HepG2 (cell line): ENCODE measurements around the gene HAUS5. TPM values are rescaled to one million over a fixed set of nuclear protein-coding genes. Genes with fewer than 3 reads are reported as not detected.

Experiments
- ARID4A ChIP-seq: sonication (generic); formaldehyde crosslinking; IDR thresholded peaks from 2 replicates; pipeline ENCODE4 v1.5.0; 2020; ENCODE audit warnings: mild to moderate bottlenecking, missing genetic modification reagents, borderline replicate concordance
- CAMTA2 ChIP-seq: sonication (generic); formaldehyde crosslinking; IDR thresholded peaks from 2 replicates; pipeline ENCODE4 v1.4.0; 2020; ENCODE audit warnings: mild to moderate bottlenecking, missing genetic modification reagents, borderline replicate concordance
- E2F1 ChIP-seq: sonication (generic); formaldehyde crosslinking; IDR thresholded peaks from 2 replicates; pipeline ENCODE4 v1.5.0; 2020; ENCODE audit warnings: missing genetic modification reagents
- FOXO1 ChIP-seq: sonication (generic); formaldehyde crosslinking; IDR thresholded peaks from 2 replicates; pipeline ENCODE4 v1.4.0; 2020; ENCODE audit warnings: missing genetic modification reagents
- IRF2 ChIP-seq: IDR thresholded peaks from 2 replicates; pipeline ENCODE4 v1.6.1; 2018; ENCODE audit warnings: missing genetic modification reagents, missing compliant biosample characterization
- MXI1 ChIP-seq: IDR thresholded peaks from 3 replicates; pipeline ENCODE4 v1.6.1; 2012; ENCODE audit warnings: low read depth, low read length, inconsistent platforms, borderline replicate concordance
- PATZ1 ChIP-seq: sonication (generic); formaldehyde crosslinking; IDR thresholded peaks from 2 replicates; pipeline ENCODE4 v1.4.0; 2020; ENCODE audit warnings: missing genetic modification reagents
- RNF2 ChIP-seq: fragments of 450-650 bp; conservative IDR thresholded peaks from 2 replicates; pipeline ENCODE4 v1.6.1; 2016; ENCODE audit warnings: low read depth
- SCMH1 ChIP-seq: sonication (generic); formaldehyde crosslinking; IDR thresholded peaks from 2 replicates; pipeline ENCODE4 v1.9.0; 2021; ENCODE audit warnings: missing genetic modification reagents, mild to moderate bottlenecking, borderline replicate concordance
- SMARCC2 ChIP-seq: fragments of 450-650 bp; IDR thresholded peaks from 2 replicates; pipeline ENCODE4 v1.6.1; 2017; ENCODE audit warnings: antibody characterized with exemption, mild to moderate bottlenecking
- ZBTB10 ChIP-seq: sonication (generic); formaldehyde crosslinking; IDR thresholded peaks from 2 replicates; pipeline ENCODE4 v1.4.0; 2020; ENCODE audit warnings: missing genetic modification reagents, borderline replicate concordance
- ZNF20 ChIP-seq: sonication (generic); formaldehyde crosslinking; IDR thresholded peaks from 2 replicates; pipeline ENCODE4 v1.4.0; 2020; ENCODE audit warnings: mild to moderate bottlenecking, moderate library complexity, missing genetic modification reagents
- ZNF264 ChIP-seq: sonication (generic); formaldehyde crosslinking; IDR thresholded peaks from 2 replicates; pipeline ENCODE4 v1.4.0; 2020; ENCODE audit warnings: missing genetic modification reagents
- ZNF34 ChIP-seq: sonication (generic); formaldehyde crosslinking; IDR thresholded peaks from 2 replicates; pipeline ENCODE4 v1.4.0; 2020; ENCODE audit warnings: mild to moderate bottlenecking, missing genetic modification reagents, borderline replicate concordance
- ZNF747 ChIP-seq: sonication (generic); formaldehyde crosslinking; IDR thresholded peaks from 2 replicates; pipeline ENCODE4 v1.8.1; 2023; ENCODE audit warnings: missing genetic modification reagents, mild to moderate bottlenecking, borderline replicate concordance
- ZUFSP ChIP-seq: sonication (generic); formaldehyde crosslinking; IDR thresholded peaks from 2 replicates; pipeline ENCODE4 v1.9.0; 2021; ENCODE audit warnings: missing genetic modification reagents, mild to moderate bottlenecking, borderline replicate concordance
- polyA plus RNA-seq, 8 experiments: library from polyadenylated mRNA; depleted of rRNA in 3 of 8; stranded (reverse) in 7 of 8; unstranded in 1 of 8; fragments of >200 nt; fragmentation: Illumina TruSeq in 4 of 8; extraction: Trizol in 4 of 8; gene quantifications; 2 replicates each; pipeline versions ENCODE4 v1.2.1 to v1.2.3, GENCODE V29; 2011 to 2016; ENCODE audit warnings: low read depth in 4 of 8, missing spikeins in 1 of 8, mixed read lengths in 1 of 8; ENCODE audit not compliant: insufficient read depth in 1 of 8
- total RNA-seq, 5 experiments: library from RNA; depleted of rRNA; stranded (reverse); fragments of >200 nt; fragmentation: Illumina TruSeq; extraction: Trizol; gene quantifications; 2 replicates each; pipeline ENCODE4 v1.2.3, GENCODE V29; 2016; ENCODE audit warnings: low read depth in 1 of 5

The HAUS5 gene
- total and polyA plus RNA-seq, 2 of the 13 experiments (the other 11 are each of a cell fraction or from before 2014, with no cell fraction given) = 10.3 to 17.7 TPM

- no peak for TF ChIP-seq ZUFSP
- TF ChIP-seq RNF2 = peak; percentile 53; the same call in 1 of the 2 replicates
- TF ChIP-seq PATZ1 (CRISPR knock-in tag) = peak; percentile 82
- TF ChIP-seq CAMTA2 (CRISPR knock-in tag) = 0 out of 2 replicates have a peak, but pooled peaks have one; percentile 86
- TF ChIP-seq ZNF34 (CRISPR knock-in tag) = no peak
- TF ChIP-seq ZNF264 (CRISPR knock-in tag) = 0 out of 2 replicates have a peak, but pooled peaks have one; percentile 21
- no peak for TF ChIP-seq SMARCC2
- TF ChIP-seq ZNF20 (CRISPR knock-in tag) = no peak
- TF ChIP-seq SCMH1 (CRISPR knock-in tag) = no peak
- TF ChIP-seq IRF2 (CRISPR knock-in tag) = 0 out of 2 replicates have a peak, but pooled peaks have one; percentile 1
- TF ChIP-seq E2F1 (CRISPR knock-in tag) = no peak
- TF ChIP-seq ZBTB10 (CRISPR knock-in tag) = 0 out of 2 replicates have a peak, but pooled peaks have one; percentile 13
- no peak for TF ChIP-seq FOXO1
- TF ChIP-seq ZNF747 (CRISPR knock-in tag) = peak; percentile 11
- peak; percentile 78 for TF ChIP-seq ARID4A (CRISPR knock-in tag)
- peak; percentile 46; the same call in 1 of the 3 replicates for TF ChIP-seq MXI1
These were observed 31.9 kb downstream of the HAUS5 start (continued) for GRCh38 chr19:35644206-35644986.
